DND-41 (cell line): ENCODE data around the gene SMG5.

Experiments
- CTCF ChIP-seq: IDR thresholded peaks from 2 replicates; pipeline ENCODE4 v1.5.1; 2012; ENCODE audit warnings: borderline replicate concordance, low read length, moderate library complexity, mild to moderate bottlenecking; ENCODE audit not compliant: poor library complexity, severe bottlenecking; ENCODE audit errors: extremely low read depth
- EZH2 ChIP-seq: IDR thresholded peaks from 3 replicates; pipeline ENCODE4 v1.6.1; 2012; ENCODE audit warnings: borderline replicate concordance, low read depth, mild to moderate bottlenecking, moderate library complexity, low read length, inconsistent platforms; ENCODE audit not compliant: severe bottlenecking

GRCh38 chr1:156211243-156211642, 71.4 kb downstream of the SMG5 start:
- no peak for TF ChIP-seq CTCF
- TF ChIP-seq EZH2, result no peak
